Esophagus (tissue), 2 donors: ENCODE measurements around the gene TMEM272. TPM values are rescaled to one million over a fixed set of nuclear protein-coding genes. Genes with fewer than 3 reads are reported as not detected.

Experiments used
- H3K27ac ChIP-seq, 2 donors: one replicate each; pipeline ENCODE4 v1.5.1; 2013; ENCODE audit warnings: low read depth in 2 of 2, mild to moderate bottlenecking in 2 of 2, inconsistent platforms in 1 of 2, low read length in 1 of 2, moderate library complexity in 1 of 2
- H3K27me3 ChIP-seq, 2 donors: one replicate each; pipeline ENCODE4 v1.6.1; 2013; ENCODE audit warnings: low read length in 2 of 2, control low read depth in 1 of 2, mild to moderate bottlenecking in 1 of 2; ENCODE audit not compliant: insufficient read depth in 2 of 2, control insufficient read depth in 1 of 2
- H3K36me3 ChIP-seq, 2 donors: one replicate each; pipeline ENCODE4 v1.6.1; 2013; ENCODE audit warnings: low read length in 1 of 2; ENCODE audit not compliant: control insufficient read depth in 2 of 2, insufficient read depth in 2 of 2
- H3K4me1 ChIP-seq, 2 donors: one replicate each; pipeline ENCODE4 v1.6.1; 2013; ENCODE audit warnings: low read length in 1 of 2; ENCODE audit not compliant: control insufficient read depth in 2 of 2, insufficient read depth in 2 of 2
- H3K4me3 ChIP-seq, 2 donors: one replicate each; pipeline ENCODE4 v1.5.1; 2013; ENCODE audit warnings: low read length in 2 of 2, mild to moderate bottlenecking in 2 of 2, low read depth in 1 of 2, moderate library complexity in 1 of 2
- H3K9me3 ChIP-seq, 2 donors: one replicate each; pipeline ENCODE4 v1.6.1; 2013; ENCODE audit warnings: mild to moderate bottlenecking in 2 of 2, low read depth in 1 of 2, low read length in 1 of 2, moderate library complexity in 1 of 2; ENCODE audit not compliant: control insufficient read depth in 2 of 2, insufficient read depth in 1 of 2
- WGBS, 2 donors: extraction: QIAGEN DNeasy Blood & Tissue Kit; methylation state at CpG; one replicate each; pipeline ENCODE4 v1.1.7; 2013; 5-methylcytosine and 5-hydroxymethylcytosine counted together
- polyA plus RNA-seq, 2 donors: library from polyadenylated mRNA; stranded (reverse); fragments of 200-250 nt; gene quantifications; one replicate each; pipeline ENCODE4 v1.2.3, GENCODE V29; 2013
- donor health status: healthy with polysubstance abuse.
- donor health status: Bipolar disorder and iron deficiency.

Gene TMEM272
- polyA plus RNA-seq, 2 donors = not detected

DNA sequence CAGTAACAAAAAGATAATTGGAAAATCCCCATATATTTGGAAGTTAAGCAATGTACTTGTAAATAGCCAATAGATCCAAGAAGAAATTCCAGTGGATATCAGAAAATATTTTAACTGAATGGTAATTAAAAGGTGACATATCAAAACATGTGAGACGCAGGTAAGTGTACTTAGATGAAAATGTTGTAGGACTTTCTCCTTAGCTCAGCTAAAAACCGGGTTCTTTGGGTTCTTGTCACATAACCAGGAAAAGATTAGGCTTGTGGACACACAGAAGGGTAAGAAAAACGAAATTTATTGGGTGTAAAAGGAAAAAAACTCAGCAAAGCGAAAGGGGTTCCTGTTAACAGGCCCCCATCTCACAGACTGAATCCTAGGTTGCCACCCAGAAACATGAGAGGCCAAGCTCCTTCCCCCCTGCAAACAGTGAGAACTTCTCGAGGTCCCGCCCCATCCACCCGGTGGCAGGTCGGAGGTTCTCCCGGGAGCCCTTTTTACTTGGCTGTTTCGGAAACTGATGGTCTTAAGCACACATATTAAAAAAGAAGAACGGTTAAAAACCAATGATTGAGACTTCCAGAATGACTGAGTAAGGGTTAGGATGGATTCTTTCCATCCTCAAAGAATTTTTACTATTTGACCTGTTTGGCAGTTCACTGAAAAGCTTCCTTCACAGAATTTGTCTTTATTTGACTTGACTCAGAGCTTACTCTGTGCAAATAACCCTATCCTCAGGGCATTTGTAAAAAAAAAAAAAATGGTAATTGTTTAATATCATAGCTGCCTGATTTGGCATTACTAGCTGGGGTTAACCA is 13.7 kb upstream of the TMEM272 start:
- no peaks in the 10 kb centered on the region for H3K36me3 ChIP-seq
- WGBS, 2 donors = 34 to 51% methylated on average over 11 of the region's 11 CpGs
- H3K4me1 ChIP-seq = no peaks in the 10 kb centered on the region
- no peak overlapping the region for H3K27ac ChIP-seq
- H3K4me3 ChIP-seq = no peak overlapping the region
- peaks cover 0 to 5% of the 10 kb centered on the region in 2 donors for H3K27me3 ChIP-seq
- no peaks in the 10 kb centered on the region for H3K9me3 ChIP-seq

DNA sequence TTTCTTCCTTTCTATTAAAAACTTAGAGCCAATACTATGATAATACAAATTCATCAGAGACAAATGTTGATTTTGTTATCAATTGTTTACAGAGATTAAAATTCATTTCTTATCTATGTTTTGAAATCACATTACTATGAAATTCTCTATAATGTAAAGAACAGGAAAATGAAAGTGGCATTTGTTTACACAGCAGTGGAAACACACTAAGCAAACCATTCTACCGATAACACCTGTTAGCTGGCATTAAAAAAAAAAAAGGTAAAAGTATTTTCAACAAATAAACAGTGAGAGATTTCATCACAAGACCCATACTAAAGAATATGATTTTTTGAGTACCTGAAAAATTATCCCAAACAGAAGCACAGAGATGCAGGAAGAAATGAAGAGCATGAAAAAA is 12.0 kb upstream of the TMEM272 start:
- no peaks in the 10 kb centered on the region for H3K36me3 ChIP-seq
- no peak overlapping the region for H3K27ac ChIP-seq
- WGBS, 2 donors = 47 to 71% methylated on average over 1 of the region's 1 CpG
- H3K27me3 ChIP-seq = peaks cover 0 to 5% of the 10 kb centered on the region in 2 donors
- H3K4me1 ChIP-seq = no peaks in the 10 kb centered on the region
- H3K4me3 ChIP-seq = no peak overlapping the region
- H3K9me3 ChIP-seq = no peaks in the 10 kb centered on the region

DNA sequence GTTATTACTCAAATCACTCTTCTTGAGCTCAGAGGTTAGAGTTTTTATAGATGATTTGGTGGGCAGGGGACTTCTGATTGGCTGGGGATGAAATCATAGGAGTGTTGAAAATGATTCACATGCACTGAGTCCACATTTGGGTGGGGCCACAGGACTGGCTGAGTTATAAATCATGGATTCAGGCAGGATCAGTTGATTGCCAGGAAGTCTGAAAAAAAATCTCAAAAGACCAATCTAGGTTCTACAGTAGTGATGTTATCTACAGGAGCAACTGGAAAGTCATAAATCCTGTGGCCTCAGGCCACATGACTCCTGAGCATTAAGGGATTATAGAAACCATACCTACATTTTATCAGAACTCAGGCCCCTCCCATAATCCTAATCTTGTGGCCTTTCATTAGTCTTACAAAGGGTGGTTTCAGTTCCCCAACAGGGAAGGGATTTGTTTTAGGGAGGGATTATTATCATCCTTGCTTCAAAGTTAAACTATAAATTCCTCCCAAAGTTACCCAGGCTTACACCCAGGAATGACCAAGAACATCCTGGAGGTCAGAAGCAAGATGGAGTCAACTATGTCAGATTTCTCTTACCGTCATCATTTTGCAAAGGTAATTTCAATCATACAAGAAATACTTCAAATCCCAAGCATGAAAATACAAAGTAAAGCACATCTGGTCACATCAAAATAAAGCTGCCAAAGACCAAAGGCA is 11.2 kb upstream of the TMEM272 start:
- H3K9me3 ChIP-seq = no peaks in the 10 kb centered on the region
- no peaks in the 10 kb centered on the region for H3K36me3 ChIP-seq
- WGBS, 2 donors = 92 to 97% methylated on average over 1 of the region's 1 CpG
- no peaks in the 10 kb centered on the region for H3K4me1 ChIP-seq
- H3K27me3 ChIP-seq = peaks cover 0 to 5% of the 10 kb centered on the region in 2 donors
- no peak overlapping the region for H3K27ac ChIP-seq
- H3K4me3 ChIP-seq = no peak overlapping the region

DNA sequence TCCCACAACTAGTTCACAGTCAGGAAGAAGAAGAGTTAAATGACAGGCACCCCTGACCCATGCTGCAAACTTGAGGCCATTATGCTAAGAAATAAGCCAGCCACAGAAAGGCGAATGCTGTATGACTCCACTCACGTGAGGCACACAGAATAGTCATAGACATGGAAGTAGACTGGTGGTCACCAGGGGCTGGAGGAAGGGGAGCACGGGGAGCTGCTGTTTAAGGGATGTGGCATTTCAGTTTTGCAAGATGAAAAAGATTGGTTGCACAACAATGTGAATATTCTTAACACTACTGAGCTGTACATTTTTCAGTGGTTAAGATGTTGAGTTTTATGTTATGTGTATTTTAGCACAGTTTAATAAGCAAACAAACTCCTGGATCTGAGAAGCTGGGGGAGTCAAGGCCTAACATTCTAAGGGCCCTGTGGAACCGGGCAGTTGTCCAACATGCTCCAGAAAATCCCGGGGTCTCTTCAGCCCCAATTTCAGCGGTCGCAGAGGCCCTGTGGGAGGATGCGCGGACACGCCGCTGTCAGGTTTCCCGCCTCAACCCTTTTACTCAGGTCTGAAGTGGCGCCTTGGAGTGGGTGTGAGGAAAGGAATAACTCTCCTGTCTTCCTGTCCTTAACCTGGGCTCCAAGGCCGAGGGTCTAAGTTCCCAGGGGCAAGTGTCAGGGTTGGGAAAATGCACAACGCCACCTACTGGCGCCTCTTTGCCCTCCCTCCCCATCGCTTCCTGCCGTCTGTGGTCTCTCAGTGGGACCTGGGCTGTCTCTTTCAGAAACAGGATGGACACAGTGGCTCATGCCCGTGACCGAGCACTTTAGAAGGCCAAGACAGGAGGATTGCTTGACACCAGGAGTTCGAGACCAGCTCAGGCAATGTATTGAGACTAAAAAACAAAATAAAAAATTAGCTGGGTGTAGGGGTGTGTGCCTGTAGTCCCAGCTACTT is 4.4 kb upstream of the TMEM272 start:
- Histone ChIP-seq H3K9me3 (no peaks in the 10 kb centered on the region), H3K36me3 (no peaks in the 10 kb centered on the region), H3K4me1 (no peaks in the 10 kb centered on the region), H3K27me3 (peaks cover 0 to 4% of the 10 kb centered on the region in 2 donors), H3K27ac (no peak overlapping the region), H3K4me3 (no peak overlapping the region)
- 66 to 73% methylated on average over 21 of the region's 21 CpGs for WGBS, 2 donors

DNA sequence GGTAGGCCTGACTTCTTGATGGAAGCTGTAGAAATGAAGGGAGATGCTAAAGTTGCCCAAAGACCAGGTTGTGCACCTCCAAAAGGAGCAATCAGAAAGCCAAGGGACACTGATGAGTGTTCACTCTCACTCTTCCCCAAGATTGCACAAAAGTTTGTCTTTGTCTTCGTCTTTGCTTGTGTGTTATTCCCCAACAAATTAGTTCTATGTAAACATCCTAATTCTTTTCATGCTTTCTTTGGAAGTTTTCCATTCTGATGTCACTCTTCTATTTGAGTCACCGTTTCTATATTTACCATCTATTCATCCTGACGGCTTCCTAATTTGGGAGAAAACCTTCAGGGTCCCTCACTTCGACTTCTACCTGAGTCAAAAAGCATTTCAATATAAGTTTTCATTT is 3.7 kb upstream of the TMEM272 start:
- Histone ChIP-seq H3K4me3 (no peak overlapping the region), H3K27me3 (no peaks in the 10 kb centered on the region), H3K9me3 (no peaks in the 10 kb centered on the region), H3K36me3 (no peaks in the 10 kb centered on the region), H3K4me1 (no peaks in the 10 kb centered on the region), H3K27ac (no peak overlapping the region)
- 16 to 43% methylated on average over 4 of the region's 4 CpGs for WGBS, 2 donors

DNA sequence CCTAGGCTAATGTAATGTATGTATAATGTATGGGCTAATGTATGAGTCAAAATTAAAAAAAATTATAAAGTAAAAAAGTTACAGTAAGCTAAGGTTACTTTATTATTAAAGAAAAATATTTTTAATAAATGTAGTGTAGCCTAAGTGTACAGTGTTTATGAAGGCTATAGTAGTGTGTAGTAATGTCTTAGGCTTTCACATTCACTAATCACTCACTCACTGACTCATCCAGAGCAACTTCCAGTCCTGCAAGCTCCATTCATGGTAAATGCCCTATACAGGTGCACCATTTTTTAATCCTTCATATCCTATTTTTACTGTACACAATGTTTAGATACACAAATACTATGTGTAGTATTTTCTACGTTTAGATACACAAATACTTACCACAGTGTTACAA is 1.8 kb upstream of the TMEM272 start:
- H3K36me3 ChIP-seq = no peaks in the 10 kb centered on the region
- 58 to 74% methylated on average over 1 of the region's 1 CpG for WGBS, 2 donors
- H3K27ac ChIP-seq = no peak overlapping the region
- no peaks in the 10 kb centered on the region for H3K27me3 ChIP-seq
- H3K4me3 ChIP-seq = no peak overlapping the region
- H3K9me3 ChIP-seq = no peaks in the 10 kb centered on the region
- no peaks in the 10 kb centered on the region for H3K4me1 ChIP-seq

DNA sequence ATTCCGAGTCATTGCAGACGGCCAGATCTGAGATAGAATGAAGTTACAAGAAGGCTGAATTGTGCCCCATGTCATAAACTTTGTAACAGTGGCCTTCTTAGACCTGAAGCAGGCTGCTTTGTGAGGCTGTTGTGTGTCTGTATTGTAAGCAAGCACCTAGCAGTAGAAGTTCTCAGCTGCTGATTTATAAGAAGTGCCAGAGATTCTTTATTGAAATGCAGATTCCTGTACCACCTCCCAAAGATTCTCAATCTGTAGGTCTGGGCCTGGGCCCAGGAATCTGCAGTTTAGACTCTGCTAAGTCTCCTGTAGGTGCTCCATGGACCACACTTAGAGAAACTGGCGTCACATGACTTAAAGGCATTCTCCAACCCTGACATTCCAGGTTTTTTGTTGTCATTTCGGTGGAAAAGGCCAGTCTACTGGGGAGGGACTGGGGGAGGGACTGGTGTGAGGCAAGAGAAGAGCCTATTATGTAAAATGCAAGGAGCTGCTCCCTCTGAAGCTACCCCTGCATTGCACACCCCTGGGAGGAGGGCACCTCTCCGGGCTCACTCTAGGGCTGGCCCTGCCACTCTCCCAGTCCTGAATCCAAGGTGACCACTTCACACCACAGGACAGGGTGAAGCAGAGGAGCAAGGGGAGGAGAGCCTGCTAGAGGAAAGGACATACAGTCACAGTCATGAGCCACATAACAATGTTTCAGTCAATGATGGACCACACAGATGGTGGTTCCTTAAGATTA is 769 bp upstream of the TMEM272 start:
- no peaks in the 10 kb centered on the region for H3K4me1 ChIP-seq
- WGBS, 2 donors = 53 to 75% methylated on average over 5 of the region's 5 CpGs
- no peaks in the 10 kb centered on the region for H3K9me3 ChIP-seq
- H3K36me3 ChIP-seq = no peaks in the 10 kb centered on the region
- no peak overlapping the region for H3K4me3 ChIP-seq
- H3K27ac ChIP-seq = no peak overlapping the region
- no peaks in the 10 kb centered on the region for H3K27me3 ChIP-seq

DNA sequence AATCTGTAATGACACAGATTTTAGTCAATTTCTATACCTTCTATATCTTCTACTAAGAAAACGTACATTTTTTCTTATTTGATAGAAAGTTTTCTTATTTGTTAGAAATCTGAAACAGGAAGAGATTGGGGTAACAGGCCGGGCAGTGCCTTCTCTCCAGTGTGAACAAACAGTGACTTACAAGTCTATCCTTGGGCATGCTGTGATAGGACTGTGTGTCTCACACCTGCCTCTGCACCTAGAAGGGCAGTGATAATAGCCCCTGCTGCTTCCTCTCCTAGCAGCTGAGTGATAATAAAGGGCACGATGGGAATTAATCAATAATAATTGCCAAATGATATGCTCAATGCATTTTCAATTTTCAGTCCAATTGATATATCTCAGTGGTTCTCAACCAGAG is 1.4 kb downstream of the TMEM272 start:
- no peaks in the 10 kb centered on the region for H3K9me3 ChIP-seq
- no peaks in the 10 kb centered on the region for H3K27me3 ChIP-seq
- H3K36me3 ChIP-seq = no peaks in the 10 kb centered on the region
- H3K4me3 ChIP-seq = no peak overlapping the region
- no peaks in the 10 kb centered on the region for H3K4me1 ChIP-seq
- WGBS, 2 donors = 67 to 69% methylated on average over 3 of the region's 3 CpGs
- no peak overlapping the region for H3K27ac ChIP-seq

DNA sequence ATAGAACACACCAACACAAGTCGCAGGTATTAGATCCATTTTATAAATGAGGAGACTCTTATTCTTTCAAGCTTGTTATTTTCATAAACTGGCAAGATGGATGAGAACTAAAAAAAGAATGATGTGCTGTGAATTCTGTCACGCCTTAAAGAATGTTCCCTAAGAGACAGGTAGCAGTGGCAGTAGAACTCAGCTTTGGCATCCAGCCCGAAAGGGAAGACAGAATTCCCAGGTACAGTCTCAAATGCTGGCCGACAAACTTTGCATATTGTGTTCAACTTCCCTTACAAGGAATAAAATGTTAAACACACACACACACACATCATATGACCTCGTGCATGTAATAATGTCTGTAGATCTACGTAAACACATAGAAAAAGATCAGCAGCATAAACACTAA is 3.2 kb downstream of the TMEM272 start:
- no peaks in the 10 kb centered on the region for H3K27me3 ChIP-seq
- WGBS, 2 donors = 67 to 69% methylated on average over 6 of the region's 6 CpGs
- H3K4me3 ChIP-seq = no peak overlapping the region
- H3K4me1 ChIP-seq = no peaks in the 10 kb centered on the region
- no peaks in the 10 kb centered on the region for H3K36me3 ChIP-seq
- H3K9me3 ChIP-seq = peaks cover 0 to 2% of the 10 kb centered on the region in 2 donors
- no peak overlapping the region for H3K27ac ChIP-seq
